Stimulated activated CD8-positive, alpha-beta memory T cell treated with anti-CD3 and anti-CD28 coated beads, Interleukin-12 subunit alpha, Interleukin-12 subunit beta, amount 100 ng/mL, for 1 hour (primary cell): Measurements from ENCODE around the gene TMEM270.

Experiments used
- DNase-seq: peaks from one replicate; pipeline ENCODE4 v3.0.0-alpha.2; 2020; ENCODE audit warnings: low read depth

Gene TMEM270

GRCh38 chr7:73907554-73908122 lies 46.7 kb downstream of the TMEM270 start:
- DNase-seq, result no peak

- no peak for DNase-seq
Measured at GRCh38 chr7:73908123-73908611, 47.2 kb downstream of the TMEM270 start.

GRCh38 chr7:73909051-73909941 lies 48.3 kb downstream of the TMEM270 start:
- DNase-seq, result no peak

- DNase-seq, result no peak
Measured at GRCh38 chr7:73909996-73910395, 49.0 kb downstream of the TMEM270 start.

GRCh38 chr7:73912223-73912622 lies 51.3 kb downstream of the TMEM270 start:
- DNase-seq, result no peak
